Erythroblast (primary cell): ENCODE measurements around the gene DHX34.

Source experiments
- DNase-seq, 2 experiments: peaks; one replicate each; lab custom pipeline; 2025; lab: John Stamatoyannopoulos, UW
- GATA1 ChIP-seq: IDR thresholded peaks from 2 replicates; pipeline ENCODE4 v1.6.1; 2011; ENCODE audit warnings: low read depth, mild to moderate bottlenecking, control low read depth, low read length, moderate library complexity
- POLR2A ChIP-seq: IDR thresholded peaks from 2 replicates; pipeline ENCODE4 v1.6.1; 2011; ENCODE audit warnings: mild to moderate bottlenecking, low read length

DHX34 gene

GRCh38 chr19:47370045-47370611, 21.0 kb downstream of the DHX34 start:
- TF ChIP-seq POLR2A (no peak), GATA1 (no peak)
- peak in 1 of 2 experiments; percentile 17 for DNase-seq

- DNase-seq = no peak
- TF ChIP-seq POLR2A (no peak), GATA1 (no peak)
These were observed 22.1 kb downstream of the DHX34 start for GRCh38 chr19:47371261-47371660.

- no peak for DNase-seq
- no peak for TF ChIP-seq POLR2A
- TF ChIP-seq GATA1 = no peak
These were observed 23.5 kb downstream of the DHX34 start for GRCh38 chr19:47372603-47373002.

GRCh38 chr19:47373246-47374240, 24.4 kb downstream of the DHX34 start:
- no peak for TF ChIP-seq POLR2A
- TF ChIP-seq GATA1 = no peak
- no peak for DNase-seq

GRCh38 chr19:47374876-47375693, 26.0 kb downstream of the DHX34 start:
- TF ChIP-seq POLR2A (no peak), GATA1 (no peak)
- no peak for DNase-seq

- TF ChIP-seq POLR2A (no peak), GATA1 (no peak)
- no peak for DNase-seq
These were observed 26.8 kb downstream of the DHX34 start for GRCh38 chr19:47375694-47376588.

GRCh38 chr19:47376589-47377144, 27.6 kb downstream of the DHX34 start:
- peak in 1 of 2 experiments; percentile 15 for DNase-seq
- TF ChIP-seq GATA1 = no peak
- no peak for TF ChIP-seq POLR2A

- TF ChIP-seq POLR2A = no peak
- peak; percentile 44 to 51 for DNase-seq
These were observed 28.1 kb downstream of the DHX34 start for GRCh38 chr19:47377208-47377701.

GRCh38 chr19:47377801-47378200, 28.7 kb downstream of the DHX34 start:
- no peak for DNase-seq
- TF ChIP-seq GATA1 (no peak), POLR2A (no peak)

GRCh38 chr19:47378246-47378645, 29.1 kb downstream of the DHX34 start:
- no peak for TF ChIP-seq GATA1
- TF ChIP-seq POLR2A = no peak
- no peak for DNase-seq

GRCh38 chr19:47379381-47379938, 30.3 kb downstream of the DHX34 start:
- DNase-seq = no peak
- TF ChIP-seq POLR2A (no peak), GATA1 (no peak)

GRCh38 chr19:47380559-47380958, 31.4 kb downstream of the DHX34 start:
- no peak for TF ChIP-seq POLR2A
- no peak for TF ChIP-seq GATA1
- DNase-seq = no peak

GRCh38 chr19:47381121-47381520, 32.0 kb downstream of the DHX34 start:
- TF ChIP-seq GATA1 (no peak), POLR2A (no peak)
- no peak for DNase-seq
